ENCODE measurements around the gene PRRC2B.
"Not testable (repeated sequence)": the region's sequence is repeated elsewhere in the genome, so short reads cannot be mapped to it uniquely, and the experiment has no call there.

PRRC2B gene

GRCh38 chr9:131470581-131470991 lies 76.7 kb downstream of the PRRC2B start:
- TF ChIP-seq CTCF (conservative IDR thresholded peaks at IDR 0.05; ENCODE audit: low read depth, low read length) = no peak
- H3K4me3 ChIP-seq (ENCODE audit: low read length) = no peak overlapping the region
- DNase-seq (ENCODE audit: low read depth) = no peak

GRCh38 chr9:131472085-131472484 lies 78.2 kb downstream of the PRRC2B start:
- DNase-seq (ENCODE audit: low read depth); H3K4me3 ChIP-seq (ENCODE audit: low read length): not testable (repeated sequence)

- TF ChIP-seq CTCF (conservative IDR thresholded peaks at IDR 0.05; ENCODE audit: low read depth, low read length) = no peak
- DNase-seq (ENCODE audit: low read depth) = no peak
- no peak overlapping the region for H3K4me3 ChIP-seq (ENCODE audit: low read length)
Measured at GRCh38 chr9:131473198-131473885, 79.5 kb downstream of the PRRC2B start.

GRCh38 chr9:131473891-131474290 lies 80.0 kb downstream of the PRRC2B start:
- TF ChIP-seq CTCF (conservative IDR thresholded peaks at IDR 0.05; ENCODE audit: low read depth, low read length) = no peak
- DNase-seq (ENCODE audit: low read depth) = no peak
- H3K4me3 ChIP-seq (ENCODE audit: low read length) = no peak overlapping the region

- no peak for DNase-seq (ENCODE audit: low read depth)
- H3K4me3 ChIP-seq (ENCODE audit: low read length) = no peak overlapping the region
- TF ChIP-seq CTCF (conservative IDR thresholded peaks at IDR 0.05; ENCODE audit: low read depth, low read length) = no peak
Measured at GRCh38 chr9:131474711-131475110, 80.8 kb downstream of the PRRC2B start.

- H3K4me3 ChIP-seq (ENCODE audit: low read length) = no peak overlapping the region
- DNase-seq (ENCODE audit: low read depth) = no peak
- no peak for TF ChIP-seq CTCF (conservative IDR thresholded peaks at IDR 0.05; ENCODE audit: low read depth, low read length)
Measured at GRCh38 chr9:131475111-131475955, 81.4 kb downstream of the PRRC2B start.

- peak; percentile 43 for TF ChIP-seq CTCF (conservative IDR thresholded peaks at IDR 0.05; ENCODE audit: low read depth, low read length)
- no peak overlapping the region for H3K4me3 ChIP-seq (ENCODE audit: low read length)
- no peak for DNase-seq (ENCODE audit: low read depth)
Measured at GRCh38 chr9:131475956-131476776, 82.3 kb downstream of the PRRC2B start.
